T47D (cell line): ENCODE data around the gene FEV.

ENCODE experiments used
- DNase-seq, 2 experiments: peaks; one replicate each; pipeline versions ENCODE4 v3.0.0 to v3.0.0-alpha.2; 2011 to 2012; ENCODE audit warnings: low read depth in 1 of 2, low spot score in 1 of 2
- JUND ChIP-seq: IDR thresholded peaks from 2 replicates; pipeline ENCODE4 v1.6.1; 2012; ENCODE audit warnings: low read depth
- in situ Hi-C: cut with HindIII; loops from 2 replicates; pipeline ENCODE4 v1.10.0; 2016; ENCODE audit warnings: low sequenced_read_pairs, low pct_unique_long_range_greater_than_20kb

The FEV gene

GRCh38 chr2:219003979-219004378, 19.0 kb upstream of the FEV start:
- DNase-seq = no peak
- in situ Hi-C loops = no loop called here
- no peak for TF ChIP-seq JUND

GRCh38 chr2:219003267-219003634, 18.3 kb upstream of the FEV start:
- TF ChIP-seq JUND = no peak
- in situ Hi-C loops = no loop called here
- no peak for DNase-seq

- in situ Hi-C loops = no loop called here
- TF ChIP-seq JUND = no peak
- DNase-seq = peak; percentile 81 to 84
Observed at GRCh38 chr2:219002395-219003266, 17.6 kb upstream of the FEV start.

GRCh38 chr2:219001577-219002394, 16.8 kb upstream of the FEV start:
- in situ Hi-C loops = no loop called here
- peak; percentile 93 to 97 for DNase-seq
- TF ChIP-seq JUND = no peak

- peak in 1 of 2 experiments; percentile 22 for DNase-seq
- in situ Hi-C loops = no loop called here
- TF ChIP-seq JUND = no peak
Observed at GRCh38 chr2:219001100-219001576, 16.2 kb upstream of the FEV start.

GRCh38 chr2:219000569-219000960, 15.6 kb upstream of the FEV start:
- TF ChIP-seq JUND = no peak
- in situ Hi-C loops = no loop called here

GRCh38 chr2:218999881-219000568, 15.0 kb upstream of the FEV start:
- in situ Hi-C loops = no loop called here
- TF ChIP-seq JUND = no peak
- DNase-seq = no peak

More at GRCh38 chr2:219000569-219000960, 15.6 kb upstream of the FEV start:
- peak in 1 of 2 experiments; percentile 27 for DNase-seq

GRCh38 chr2:218999021-218999880, 14.3 kb upstream of the FEV start:
- DNase-seq = no peak
- in situ Hi-C loops = no loop called here
- no peak for TF ChIP-seq JUND

GRCh38 chr2:218998414-218999002, 13.5 kb upstream of the FEV start:
- TF ChIP-seq JUND = no peak
- in situ Hi-C loops = no loop called here
- DNase-seq = no peak

- in situ Hi-C loops = no loop called here
- TF ChIP-seq JUND = no peak
- no peak for DNase-seq
Observed at GRCh38 chr2:218997731-218998130, 12.7 kb upstream of the FEV start.

GRCh38 chr2:218996937-218997336, 12.0 kb upstream of the FEV start:
- no peak for TF ChIP-seq JUND
- DNase-seq = no peak
- in situ Hi-C loops = no loop called here
